ENCODE data around the gene MMP19. TPM values are rescaled to one million over a fixed set of nuclear protein-coding genes. Genes with fewer than 3 reads are reported as not detected.

MMP19 gene
- total RNA-seq, 4 donors from 2014 or later = 1.5 to 3.1 (median 1.8) TPM

- Histone ChIP-seq H3K4me1 (peaks cover 0 to 45% (median 37%) of the 10 kb centered on the region in 3 donors), H3K4me3 (peak overlapping the region in 3 of 4 donors; percentile 67 to 94 (median 73)), H3K27me3 (no peaks in the 10 kb centered on the region), H3K27ac (peak overlapping the region; percentile 75 to 95 (median 92)), H3K9me3 (no peaks in the 10 kb centered on the region), H3K36me3 (peaks cover 6 to 64% (median 28%) of the 10 kb centered on the region in 3 donors)
- TF ChIP-seq, protein P1, sequence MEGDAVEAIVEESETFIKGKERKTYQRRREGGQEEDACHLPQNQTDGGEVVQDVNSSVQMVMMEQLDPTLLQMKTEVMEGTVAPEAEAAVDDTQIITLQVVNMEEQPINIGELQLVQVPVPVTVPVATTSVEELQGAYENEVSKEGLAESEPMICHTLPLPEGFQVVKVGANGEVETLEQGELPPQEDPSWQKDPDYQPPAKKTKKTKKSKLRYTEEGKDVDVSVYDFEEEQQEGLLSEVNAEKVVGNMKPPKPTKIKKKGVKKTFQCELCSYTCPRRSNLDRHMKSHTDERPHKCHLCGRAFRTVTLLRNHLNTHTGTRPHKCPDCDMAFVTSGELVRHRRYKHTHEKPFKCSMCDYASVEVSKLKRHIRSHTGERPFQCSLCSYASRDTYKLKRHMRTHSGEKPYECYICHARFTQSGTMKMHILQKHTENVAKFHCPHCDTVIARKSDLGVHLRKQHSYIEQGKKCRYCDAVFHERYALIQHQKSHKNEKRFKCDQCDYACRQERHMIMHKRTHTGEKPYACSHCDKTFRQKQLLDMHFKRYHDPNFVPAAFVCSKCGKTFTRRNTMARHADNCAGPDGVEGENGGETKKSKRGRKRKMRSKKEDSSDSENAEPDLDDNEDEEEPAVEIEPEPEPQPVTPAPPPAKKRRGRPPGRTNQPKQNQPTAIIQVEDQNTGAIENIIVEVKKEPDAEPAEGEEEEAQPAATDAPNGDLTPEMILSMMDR (IDR thresholded peaks at IDR 0.05) = no peak
- TF ChIP-seq POLR2A (IDR thresholded peaks at IDR 0.05) = no peak
- intact Hi-C loops (cut with DNase I) = no loop called here
- WGBS, 2 donors = 52 to 70% methylated on average over 6 of the region's 6 CpGs
- DNase-seq = no peak
Observed at GRCh38 chr12:55818886-55819285, 23.9 kb downstream of the MMP19 start.

- 0 to 3% methylated on average over 16 to 17 of the region's 17 CpGs for WGBS, 2 donors
- DNase-seq = no peak
- H3K4me3 ChIP-seq = peak overlapping the region; percentile 53 to 94 (median 70)
- H3K9me3 ChIP-seq = no peaks in the 10 kb centered on the region
- H3K27me3 ChIP-seq = no peaks in the 10 kb centered on the region
- peak overlapping the region; percentile 75 to 95 (median 92) for H3K27ac ChIP-seq
- peaks cover 6 to 68% (median 28%) of the 10 kb centered on the region in 3 donors for H3K36me3 ChIP-seq
- TF ChIP-seq, protein P1 (IDR thresholded peaks at IDR 0.05) = no peak
- TF ChIP-seq POLR2A (IDR thresholded peaks at IDR 0.05) = no peak
- intact Hi-C loops (cut with DNase I) = no loop called here
- H3K4me1 ChIP-seq = peaks cover 0 to 51% (median 37%) of the 10 kb centered on the region in 3 donors
Observed at GRCh38 chr12:55818140-55818728, 24.5 kb downstream of the MMP19 start.

DNA sequence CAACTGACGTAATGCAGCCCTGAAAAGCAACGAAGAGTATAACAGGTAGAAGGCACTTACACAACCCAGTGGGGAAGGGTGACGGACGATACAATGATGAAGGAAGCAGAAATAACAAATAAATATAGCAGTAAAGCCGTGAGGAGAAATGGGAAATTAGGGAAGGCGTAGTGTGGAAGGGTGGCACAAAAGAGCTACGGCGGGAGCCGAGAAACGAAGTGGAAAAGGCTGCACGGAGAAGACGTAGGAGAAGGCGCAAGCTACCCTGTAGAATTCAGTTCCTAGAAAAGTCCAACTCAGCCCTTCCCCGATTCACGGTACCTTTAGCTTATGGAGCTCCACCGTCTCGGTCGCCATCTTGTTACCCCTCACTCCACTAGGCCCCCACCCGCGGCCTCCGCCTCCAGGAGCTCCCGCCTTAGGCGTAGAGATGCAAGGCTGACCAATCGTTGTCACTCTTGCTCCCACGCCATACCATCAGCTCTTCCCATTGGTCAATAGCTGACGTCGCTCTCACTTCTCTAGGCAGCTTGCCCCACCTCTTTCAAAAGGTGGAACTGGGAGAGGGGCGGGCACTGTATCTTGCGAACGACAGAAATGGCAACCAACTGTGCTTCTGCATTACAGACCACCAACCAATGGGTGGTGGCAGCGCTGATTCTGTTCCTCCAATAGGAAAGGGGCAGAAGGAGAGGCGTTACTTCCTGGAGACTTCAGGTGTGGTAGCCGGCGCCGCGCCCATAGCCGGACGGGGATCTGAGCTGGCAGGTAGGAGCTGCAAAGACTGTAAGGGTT, 25.2 kb downstream of the MMP19 start, which contains the start of the genes ORMDL2 and SARNP:
TSS of gene ORMDL2 (plus strand) at position 697 of the 795 bp plus-strand sequence. CDS start 959 bp downstream, outside the sequence.
TSS of gene SARNP (minus strand) at position 380 of the 795 bp plus-strand sequence. CDS start at position 357, 23 bp downstream.
- H3K9me3 ChIP-seq = no peaks in the 10 kb centered on the region
- intact Hi-C loops (cut with DNase I) = no loop called here
- TF ChIP-seq, protein P1 (IDR thresholded peaks at IDR 0.05) = no peak
- TF ChIP-seq POLR2A (IDR thresholded peaks at IDR 0.05) = peak in 3 of 4 donors; percentile 34 to 85 (median 75)
- peaks cover 6 to 68% (median 23%) of the 10 kb centered on the region in 3 donors for H3K36me3 ChIP-seq
- peak within 1 kb of the TSS; percentile 53 to 94 (median 70) for H3K4me3 ChIP-seq
- no peaks in the 10 kb centered on the region for H3K27me3 ChIP-seq
- H3K4me1 ChIP-seq = peaks cover 0 to 58% (median 37%) of the 10 kb centered on the region in 3 donors
- DNase-seq = peak; percentile 95
- WGBS, 2 donors = 0 to 1% methylated on average over 37 of the region's 38 CpGs
- peak within 1 kb of the TSS; percentile 89 to 98 (median 93) for H3K27ac ChIP-seq

DNA sequence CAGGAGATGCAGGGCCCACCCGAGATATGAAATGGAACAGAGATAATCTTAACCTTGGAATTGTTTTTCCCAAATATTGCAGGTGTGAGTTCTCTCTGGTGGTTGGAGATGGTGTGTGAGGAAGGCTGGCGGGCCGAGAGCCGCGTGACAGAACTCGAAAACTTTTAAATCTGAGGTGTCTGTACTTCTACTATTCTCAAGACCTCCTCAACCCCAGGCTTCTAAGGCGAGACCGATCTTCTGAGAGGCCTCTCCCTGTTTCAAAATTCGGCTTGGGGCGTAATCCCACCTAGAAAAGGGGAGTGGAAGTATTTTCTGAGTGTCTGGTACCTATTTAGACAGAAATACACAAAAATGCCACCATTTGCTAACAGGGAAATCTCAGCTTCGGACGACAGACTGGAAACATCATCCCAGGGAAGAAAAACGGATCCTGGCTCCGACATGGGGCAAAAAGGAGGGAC, 25.8 kb downstream of the MMP19 start:
- intact Hi-C loops (cut with DNase I) = no loop called here
- peak overlapping the region; percentile 87 to 98 (median 93) for H3K27ac ChIP-seq
- TF ChIP-seq POLR2A (IDR thresholded peaks at IDR 0.05) = no peak
- TF ChIP-seq, protein P1 (IDR thresholded peaks at IDR 0.05) = no peak
- no peaks in the 10 kb centered on the region for H3K9me3 ChIP-seq
- H3K36me3 ChIP-seq = peaks cover 6 to 68% (median 17%) of the 10 kb centered on the region in 3 donors
- H3K27me3 ChIP-seq = no peaks in the 10 kb centered on the region
- WGBS, 2 donors = 0% methylated on average over 11 to 14 of the region's 14 CpGs
- H3K4me3 ChIP-seq = peak overlapping the region; percentile 53 to 94 (median 70)
- no peak for DNase-seq
- H3K4me1 ChIP-seq = peaks cover 0 to 64% (median 37%) of the 10 kb centered on the region in 3 donors

All from esophagus squamous epithelium (tissue), 5 donors.